Central memory CD8-positive, alpha-beta T cell (primary cell): ENCODE measurements around the gene CNMD.
"Not testable (repeated sequence)": the region's sequence is repeated elsewhere in the genome, so short reads cannot be mapped to it uniquely, and the experiment has no call there.

Experiments used
- ATAC-seq: fragments of 150-1000 bp; cut with Tn5 transposase; replicated peaks from 2 replicates; pipeline ENCODE4 v1.10.0; 2022; ENCODE audit warnings: mild to moderate bottlenecking, moderate FRiP score, moderate number of reproducible peaks; ENCODE audit not compliant: poor library complexity, severe bottlenecking; ENCODE audit errors: extremely low read depth
- DNase-seq, 2 donors: peaks; one replicate each; pipeline ENCODE4 v3.0.0; 2021; ENCODE audit warnings: low spot score in 2 of 2
- H3K27ac Mint-ChIP-seq: one replicate; pipeline ENCODE4 v1.8.0; 2022; ENCODE audit warnings: low read depth, mild to moderate bottlenecking, moderate library complexity, mixed read lengths
- H3K27me3 Mint-ChIP-seq: one replicate; pipeline ENCODE4 v1.8.0; 2022; ENCODE audit warnings: mixed read lengths
- H3K36me3 Mint-ChIP-seq: one replicate; pipeline ENCODE4 v1.8.0; 2022; ENCODE audit warnings: mild to moderate bottlenecking, moderate library complexity, mixed read lengths; ENCODE audit not compliant: insufficient read depth
- H3K4me1 Mint-ChIP-seq: one replicate; pipeline ENCODE4 v1.8.0; 2022; ENCODE audit warnings: mixed read lengths
- H3K4me3 Mint-ChIP-seq: one replicate; pipeline ENCODE4 v1.8.0; 2022; ENCODE audit warnings: mild to moderate bottlenecking, moderate library complexity, mixed read lengths
- H3K9me3 Mint-ChIP-seq: one replicate; pipeline ENCODE4 v1.8.0; 2022; ENCODE audit warnings: mixed read lengths

CNMD gene

DNA sequence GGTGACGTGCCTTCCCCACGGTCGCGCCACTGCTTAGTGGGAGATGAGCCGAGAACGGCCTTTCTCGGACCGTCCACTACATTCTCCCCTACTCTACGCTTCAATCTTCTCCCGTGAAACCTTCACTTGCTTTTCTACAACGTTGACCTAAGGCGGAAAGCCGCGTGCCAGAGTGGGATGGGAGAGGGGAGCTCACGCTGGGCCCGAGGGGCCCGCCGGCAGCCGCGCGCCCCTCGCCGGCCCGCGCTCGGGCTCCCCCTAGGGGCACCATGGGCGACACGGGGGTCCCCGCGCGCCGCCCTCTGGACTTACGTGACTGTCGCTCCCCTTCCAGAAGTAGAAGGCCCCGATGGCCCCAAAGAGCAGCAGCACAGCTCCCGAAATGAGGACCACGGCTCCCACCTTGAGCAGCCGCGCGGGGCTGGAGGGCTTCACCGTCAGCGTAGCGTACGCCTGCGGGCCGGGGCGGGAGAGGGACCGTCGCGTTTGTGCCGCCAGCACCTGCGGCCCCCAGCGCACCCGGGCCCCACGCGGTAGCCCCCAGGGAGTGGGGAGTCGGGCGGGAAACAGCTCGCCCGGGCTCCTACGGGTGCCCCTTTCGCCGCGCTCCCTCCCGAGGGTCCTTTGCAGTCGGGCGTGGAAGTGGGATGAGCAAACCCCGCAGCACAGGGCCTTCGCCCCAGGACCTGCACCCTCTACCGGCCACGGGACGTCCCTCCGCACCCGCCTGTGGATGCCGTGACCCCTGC lies 727 bp downstream of the CNMD start:
- peaks cover 63% of the 10 kb centered on the region for H3K27me3 Mint-ChIP-seq
- H3K9me3 Mint-ChIP-seq: no peaks in the 10 kb centered on the region
- H3K27ac Mint-ChIP-seq: no peak overlapping the region
- no peaks in the 10 kb centered on the region for H3K36me3 Mint-ChIP-seq
- H3K4me3 Mint-ChIP-seq: peak overlapping the region; percentile 59
- DNase-seq (no peak), ATAC-seq (no peak)
- peaks cover 4% of the 10 kb centered on the region for H3K4me1 Mint-ChIP-seq

DNA sequence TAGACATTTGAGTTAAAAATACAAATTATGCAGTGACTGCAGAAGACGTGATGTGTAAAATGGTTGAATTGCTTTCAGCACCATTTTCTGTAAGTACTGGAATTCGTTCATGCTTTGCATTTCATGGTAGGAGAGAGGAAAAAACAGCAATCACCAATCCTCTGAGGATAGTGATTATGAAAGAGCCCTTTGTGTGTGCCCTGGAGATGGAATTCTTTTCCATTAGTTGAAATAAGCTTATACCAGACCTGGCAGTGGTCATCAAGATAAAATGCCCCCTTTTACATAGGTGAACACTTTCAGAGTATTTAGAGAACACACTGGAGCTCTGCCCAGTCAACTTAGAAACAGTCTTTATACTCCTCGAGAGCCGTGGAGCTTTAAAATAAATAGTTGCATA lies 1.7 kb downstream of the CNMD start:
- no peak for DNase-seq
- Mint-ChIP-seq H3K27me3 (peaks cover 63% of the 10 kb centered on the region), H3K36me3 (no peaks in the 10 kb centered on the region), H3K27ac (no peak overlapping the region), H3K4me3 (no peak overlapping the region), H3K4me1 (peaks cover 4% of the 10 kb centered on the region), H3K9me3 (no peaks in the 10 kb centered on the region)
- ATAC-seq: no peak

DNA sequence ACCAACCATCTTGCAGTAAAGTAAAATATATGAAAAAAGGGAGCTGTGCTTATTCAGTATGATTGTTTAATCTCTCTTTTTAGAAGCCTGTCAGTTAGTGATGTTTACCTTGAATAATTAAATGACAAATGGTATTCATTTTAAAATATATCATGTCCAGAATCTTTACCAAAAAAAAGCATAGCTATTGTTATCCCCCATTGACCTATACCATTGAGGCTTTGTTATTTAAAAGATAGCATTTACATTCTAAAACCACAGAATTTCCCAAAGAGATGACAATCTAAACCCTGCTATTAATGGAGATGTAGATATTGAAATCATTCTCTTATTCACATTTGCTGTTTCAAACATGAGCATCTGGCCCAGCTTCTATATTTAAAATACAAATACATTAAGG lies 2.2 kb downstream of the CNMD start:
- no peak overlapping the region for H3K4me3 Mint-ChIP-seq
- no peaks in the 10 kb centered on the region for H3K9me3 Mint-ChIP-seq
- ATAC-seq (no peak), DNase-seq (no peak)
- H3K4me1 Mint-ChIP-seq: peaks cover 4% of the 10 kb centered on the region
- H3K36me3 Mint-ChIP-seq: no peaks in the 10 kb centered on the region
- peaks cover 61% of the 10 kb centered on the region for H3K27me3 Mint-ChIP-seq
- no peak overlapping the region for H3K27ac Mint-ChIP-seq

DNA sequence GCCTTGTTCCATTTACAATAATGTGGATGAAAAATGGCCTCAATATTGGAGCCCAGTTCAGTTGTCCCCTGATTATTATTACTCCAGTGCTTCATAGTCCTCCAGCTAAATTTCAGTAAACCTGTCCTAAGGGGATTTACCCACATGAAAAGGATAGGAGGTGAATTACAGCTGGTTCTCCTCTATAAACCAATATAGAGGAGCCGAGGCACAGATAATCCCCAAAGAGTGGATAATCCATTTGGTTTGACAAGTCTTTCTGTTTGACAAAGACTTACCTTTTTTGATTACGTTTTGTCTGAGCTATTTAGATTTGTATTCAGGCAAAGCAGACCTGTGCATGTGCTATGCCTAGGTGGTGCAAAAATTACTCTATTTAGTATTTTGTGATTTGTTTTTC lies 2.7 kb downstream of the CNMD start:
- peaks cover 4% of the 10 kb centered on the region for H3K4me1 Mint-ChIP-seq
- H3K9me3 Mint-ChIP-seq: no peaks in the 10 kb centered on the region
- H3K27me3 Mint-ChIP-seq: peaks cover 55% of the 10 kb centered on the region
- no peak overlapping the region for H3K4me3 Mint-ChIP-seq
- no peak overlapping the region for H3K27ac Mint-ChIP-seq
- ATAC-seq (no peak), DNase-seq (no peak)
- no peaks in the 10 kb centered on the region for H3K36me3 Mint-ChIP-seq

DNA sequence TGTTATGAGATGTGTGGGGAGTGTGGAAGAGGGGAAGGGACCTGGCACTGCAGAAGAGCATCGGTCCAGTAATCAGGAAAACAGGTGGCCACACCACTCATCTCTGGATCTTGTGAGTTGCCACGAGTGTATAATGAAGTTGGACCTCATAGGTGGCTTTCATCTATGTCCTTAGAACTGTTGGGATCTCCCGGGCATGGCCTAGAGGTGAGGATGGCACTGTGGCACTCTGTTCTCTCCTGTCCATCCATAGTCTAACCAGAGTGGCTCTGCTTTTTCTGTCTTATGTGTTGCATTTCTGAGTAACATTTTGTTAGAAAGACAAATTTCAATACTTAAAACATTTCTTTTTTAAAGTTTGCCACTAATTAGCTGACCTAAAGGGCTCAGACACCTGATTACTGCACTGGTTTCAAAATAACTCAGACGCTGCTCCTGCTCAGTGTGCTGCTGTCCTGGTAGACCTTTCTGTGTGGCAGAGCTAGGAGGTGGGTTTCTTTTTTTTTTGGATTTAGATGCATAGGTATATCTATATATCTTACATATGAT lies 5.5 kb downstream of the CNMD start:
- no peak for ATAC-seq

DNA sequence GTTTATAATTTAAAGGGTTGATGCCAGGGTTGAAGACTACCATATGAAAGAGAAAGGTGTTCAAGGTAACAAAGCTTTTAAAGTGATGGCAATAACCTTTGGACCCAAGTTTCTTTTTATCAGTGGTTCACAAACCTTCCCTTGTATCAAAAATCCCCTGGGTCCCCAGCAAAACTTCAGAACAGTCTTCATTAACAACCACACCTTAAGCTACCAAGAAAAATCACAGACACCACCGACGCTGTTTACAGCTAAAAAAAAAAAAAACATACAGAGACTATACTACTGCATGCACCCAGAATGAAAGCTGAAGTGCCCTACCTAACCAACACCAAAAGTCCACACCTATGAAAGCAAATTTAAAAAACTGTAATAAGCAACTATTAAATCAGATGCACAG lies 13.4 kb downstream of the CNMD start:
- H3K4me1 Mint-ChIP-seq: peaks cover 6% of the 10 kb centered on the region
- H3K27me3 Mint-ChIP-seq: peaks cover 60% of the 10 kb centered on the region
- H3K9me3 Mint-ChIP-seq: no peaks in the 10 kb centered on the region
- ATAC-seq (no peak), DNase-seq (no peak)
- no peak overlapping the region for H3K27ac Mint-ChIP-seq
- H3K36me3 Mint-ChIP-seq: no peaks in the 10 kb centered on the region
- no peak overlapping the region for H3K4me3 Mint-ChIP-seq

More for the DNA sequence above, 5.5 kb downstream of the CNMD start:
- H3K4me1 Mint-ChIP-seq: no peaks in the 10 kb centered on the region
- no peak overlapping the region for H3K27ac Mint-ChIP-seq
- H3K4me3 Mint-ChIP-seq: no peak overlapping the region
- no peaks in the 10 kb centered on the region for H3K9me3 Mint-ChIP-seq
- DNase-seq: no peak
- peaks cover 41% of the 10 kb centered on the region for H3K27me3 Mint-ChIP-seq
- no peaks in the 10 kb centered on the region for H3K36me3 Mint-ChIP-seq

DNA sequence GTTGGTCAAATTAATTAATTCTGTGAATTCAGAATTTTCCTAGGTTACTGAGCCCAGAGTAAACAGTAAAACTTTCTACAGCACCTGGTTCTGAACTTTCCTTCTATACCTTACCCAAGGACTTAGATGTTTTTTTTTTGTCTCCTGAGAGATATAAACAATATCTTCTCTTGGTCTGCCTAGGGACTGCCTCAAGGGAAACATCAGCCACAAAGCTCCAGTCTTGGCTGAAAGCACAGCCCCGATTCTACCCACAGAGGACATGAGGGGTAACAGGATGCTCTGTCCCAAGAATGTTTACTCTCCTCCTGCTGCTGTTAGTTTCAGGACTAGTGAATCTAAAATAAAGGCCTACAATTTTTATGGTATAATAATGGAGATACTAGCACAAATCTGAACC lies 14.3 kb downstream of the CNMD start:
- no peaks in the 10 kb centered on the region for H3K9me3 Mint-ChIP-seq
- H3K27me3 Mint-ChIP-seq: peaks cover 55% of the 10 kb centered on the region
- no peak overlapping the region for H3K27ac Mint-ChIP-seq
- ATAC-seq (no peak), DNase-seq (no peak)
- peaks cover 6% of the 10 kb centered on the region for H3K4me1 Mint-ChIP-seq
- H3K36me3 Mint-ChIP-seq: no peaks in the 10 kb centered on the region
- H3K4me3 Mint-ChIP-seq: no peak overlapping the region

DNA sequence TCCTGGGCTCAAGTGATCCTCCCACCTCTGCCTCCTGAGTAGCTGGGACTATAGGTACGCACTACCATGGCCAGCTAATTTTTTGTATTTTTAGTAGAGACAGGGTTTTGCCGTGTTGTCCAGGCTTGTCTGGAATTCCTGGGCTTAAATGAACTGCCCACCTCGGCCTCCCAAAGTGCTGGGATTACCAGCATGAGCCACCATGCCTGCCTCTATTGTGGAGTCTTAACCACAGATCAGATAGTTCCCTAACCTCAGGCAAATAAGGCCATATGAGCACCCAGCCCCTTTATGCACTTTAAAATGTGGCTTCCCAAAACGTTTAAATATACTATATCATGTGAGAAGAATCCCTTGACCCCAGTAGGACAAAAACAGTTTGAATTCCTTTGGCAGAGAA lies 16.4 kb downstream of the CNMD start:
- ATAC-seq (no peak), DNase-seq (no peak)
- H3K36me3 Mint-ChIP-seq: no peaks in the 10 kb centered on the region
- H3K27ac Mint-ChIP-seq: no peak overlapping the region
- H3K27me3 Mint-ChIP-seq: peaks cover 76% of the 10 kb centered on the region
- H3K4me3 Mint-ChIP-seq: no peak overlapping the region
- H3K9me3 Mint-ChIP-seq: no peaks in the 10 kb centered on the region
- no peaks in the 10 kb centered on the region for H3K4me1 Mint-ChIP-seq

DNA sequence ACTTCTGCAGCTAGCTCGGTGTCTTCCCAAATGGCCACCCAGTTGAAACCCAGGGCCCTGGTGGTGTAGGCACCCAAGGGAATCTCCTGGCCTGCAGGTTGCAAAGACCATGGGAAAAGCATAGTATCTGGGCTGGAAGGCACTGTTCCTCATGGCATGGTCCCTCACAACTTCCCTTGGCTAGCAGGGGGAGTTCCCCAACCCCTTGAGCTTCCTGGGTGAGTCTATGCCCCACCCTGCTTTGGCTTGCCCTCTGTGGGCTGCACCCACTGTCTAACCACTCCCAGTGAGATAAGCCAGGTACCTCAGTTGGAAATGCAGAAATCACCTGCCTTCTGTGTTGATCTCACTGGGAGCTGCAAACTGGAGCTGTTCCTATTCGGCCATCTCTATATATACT lies 18.3 kb downstream of the CNMD start:
- DNase-seq, H3K4me1 Mint-ChIP-seq, H3K9me3 Mint-ChIP-seq, ATAC-seq, H3K27ac Mint-ChIP-seq, H3K36me3 Mint-ChIP-seq, H3K4me3 Mint-ChIP-seq: not testable (repeated sequence)
- H3K27me3 Mint-ChIP-seq: peaks cover 89% of the 10 kb centered on the region

DNA sequence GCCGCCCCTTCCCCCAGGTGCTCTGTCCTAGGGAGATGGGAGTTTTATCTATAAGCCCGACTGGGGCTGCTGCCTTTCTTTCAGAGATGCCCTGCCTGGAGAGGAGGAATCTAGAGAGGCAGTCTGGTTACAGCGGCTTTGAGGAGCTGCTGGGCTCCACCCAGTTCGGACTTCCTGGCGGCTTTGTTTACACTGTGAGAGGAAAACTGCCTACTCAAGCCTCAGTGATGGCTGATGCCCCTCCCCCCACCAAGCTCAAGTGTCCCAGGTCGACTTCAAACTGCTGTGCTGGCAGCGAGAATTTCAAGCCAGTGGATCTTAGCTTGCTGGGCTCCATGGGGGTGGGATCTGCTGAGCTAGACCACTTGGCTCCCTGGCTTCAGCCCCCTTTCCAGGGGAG lies 18.7 kb downstream of the CNMD start:
- H3K36me3 Mint-ChIP-seq, H3K4me3 Mint-ChIP-seq, H3K4me1 Mint-ChIP-seq, H3K9me3 Mint-ChIP-seq, DNase-seq, ATAC-seq, H3K27ac Mint-ChIP-seq: not testable (repeated sequence)
- H3K27me3 Mint-ChIP-seq: peaks cover 89% of the 10 kb centered on the region

DNA sequence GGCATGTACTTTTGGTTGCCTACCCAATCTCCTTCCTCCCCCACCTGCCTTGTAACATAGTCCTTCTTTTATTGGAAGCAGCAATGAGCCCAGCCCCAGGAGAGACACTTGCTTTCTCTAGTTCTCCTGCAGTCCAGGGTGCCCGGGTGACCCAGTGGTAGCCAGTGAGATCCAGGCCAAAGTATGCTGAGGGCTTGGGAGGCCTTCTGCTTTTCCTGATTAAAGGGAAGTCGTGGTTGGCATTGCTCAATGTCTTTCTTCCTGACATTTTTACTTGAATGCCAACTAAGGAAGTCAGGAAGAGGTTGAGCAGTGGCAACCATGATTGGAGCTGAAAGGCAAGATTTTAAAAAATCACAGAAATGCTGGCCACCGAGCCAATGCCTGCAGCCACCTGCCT lies 25.7 kb downstream of the CNMD start:
- Mint-ChIP-seq H3K36me3 (no peaks in the 10 kb centered on the region), H3K4me1 (no peaks in the 10 kb centered on the region)
- no peak for ATAC-seq

DNA sequence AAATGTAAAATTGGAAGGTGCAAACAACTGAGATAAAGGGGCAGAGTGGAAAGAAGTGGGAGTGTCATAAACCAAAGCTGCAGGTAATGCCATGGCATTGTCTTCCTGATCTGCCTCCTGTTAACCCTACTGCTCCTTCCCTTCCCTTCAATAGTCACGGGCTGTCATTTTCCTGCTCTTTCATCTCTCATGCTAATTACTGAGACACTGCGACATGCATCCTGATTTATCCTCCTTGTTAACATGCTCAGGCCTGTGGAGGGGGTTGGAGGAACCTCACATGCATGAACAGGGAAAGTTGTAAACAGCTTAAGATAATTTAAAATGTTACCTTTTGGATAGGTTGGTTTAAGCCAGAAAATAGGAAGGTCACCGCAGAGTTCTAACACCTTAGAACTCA lies 27.2 kb downstream of the CNMD start:
- Mint-ChIP-seq H3K4me1 (no peaks in the 10 kb centered on the region), H3K27ac (no peak overlapping the region), H3K27me3 (peaks cover 20% of the 10 kb centered on the region), H3K9me3 (no peaks in the 10 kb centered on the region), H3K36me3 (no peaks in the 10 kb centered on the region), H3K4me3 (no peak overlapping the region)
- DNase-seq (no peak), ATAC-seq (no peak)

More for the DNA sequence above, 25.7 kb downstream of the CNMD start:
- no peak for DNase-seq
- H3K27ac Mint-ChIP-seq: no peak overlapping the region
- H3K4me3 Mint-ChIP-seq: no peak overlapping the region
- no peaks in the 10 kb centered on the region for H3K9me3 Mint-ChIP-seq
- H3K27me3 Mint-ChIP-seq: peaks cover 35% of the 10 kb centered on the region

DNA sequence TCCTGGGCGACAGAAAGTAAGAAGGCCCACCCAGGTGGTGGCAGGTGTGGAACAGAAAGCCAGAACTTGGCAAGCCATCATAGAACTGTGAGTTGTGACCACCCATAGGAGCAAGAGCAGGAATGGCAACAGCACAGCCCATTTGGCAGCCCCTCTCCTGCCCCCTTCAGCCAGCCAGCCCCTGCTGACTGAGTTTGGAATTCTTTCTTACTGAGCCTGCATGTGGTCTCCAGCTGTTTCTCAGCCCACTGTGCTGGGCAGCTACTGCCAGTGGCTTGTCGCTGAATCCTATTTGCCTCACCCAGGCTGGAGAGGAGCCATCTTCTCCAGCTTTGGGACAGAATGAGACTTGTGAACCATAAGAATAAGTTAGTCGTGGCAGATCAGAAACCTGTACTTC lies 28.3 kb downstream of the CNMD start:
- Mint-ChIP-seq H3K27me3 (peaks cover 9% of the 10 kb centered on the region), H3K27ac (no peak overlapping the region), H3K9me3 (no peaks in the 10 kb centered on the region), H3K4me1 (no peaks in the 10 kb centered on the region), H3K4me3 (no peak overlapping the region), H3K36me3 (no peaks in the 10 kb centered on the region)
- DNase-seq (no peak), ATAC-seq (no peak)
